Ovary (tissue), 3 donors: Measurements from ENCODE around the gene SERAC1.

Source experiments
- EP300 ChIP-seq: sonication (generic); formaldehyde crosslinking; IDR thresholded peaks from one replicate; pipeline ENCODE4 v1.6.1; 2017; ENCODE audit warnings: antibody characterized with exemption
- TF ChIP-seq, protein P1 (sequence below), 3 donors: fragments of 450-650 bp in 2 of 3; fragments of 200-600 bp in 1 of 3; IDR thresholded peaks; one replicate each; pipeline versions ENCODE4 v1.5.1 to v1.8.0; 2016 to 2022; ENCODE audit warnings: antibody characterized with exemption in 3 of 3, mild to moderate bottlenecking in 1 of 3
- donor health status: DM: no; HTN: no; CAD: no.

DNA sequence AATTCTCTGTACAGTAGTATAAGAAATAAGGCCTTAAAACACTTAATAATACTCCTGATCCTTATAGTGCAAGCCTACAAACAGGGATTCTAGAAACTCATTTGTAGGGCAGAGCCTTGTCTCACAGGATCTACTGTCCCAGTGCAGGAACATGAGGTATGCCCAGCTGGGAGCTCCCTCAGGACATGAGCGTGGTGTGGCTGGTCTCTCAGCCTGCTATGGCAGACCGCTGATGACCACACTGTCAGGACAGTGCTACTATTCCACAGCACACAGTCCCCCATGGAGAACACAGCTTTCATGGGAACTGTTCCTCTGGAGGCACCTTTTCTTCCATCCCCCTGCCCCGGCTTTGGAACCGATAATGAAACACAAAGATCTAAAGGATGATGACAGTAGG, 53.0 kb downstream of the SERAC1 start:
- TF ChIP-seq, protein P1, sequence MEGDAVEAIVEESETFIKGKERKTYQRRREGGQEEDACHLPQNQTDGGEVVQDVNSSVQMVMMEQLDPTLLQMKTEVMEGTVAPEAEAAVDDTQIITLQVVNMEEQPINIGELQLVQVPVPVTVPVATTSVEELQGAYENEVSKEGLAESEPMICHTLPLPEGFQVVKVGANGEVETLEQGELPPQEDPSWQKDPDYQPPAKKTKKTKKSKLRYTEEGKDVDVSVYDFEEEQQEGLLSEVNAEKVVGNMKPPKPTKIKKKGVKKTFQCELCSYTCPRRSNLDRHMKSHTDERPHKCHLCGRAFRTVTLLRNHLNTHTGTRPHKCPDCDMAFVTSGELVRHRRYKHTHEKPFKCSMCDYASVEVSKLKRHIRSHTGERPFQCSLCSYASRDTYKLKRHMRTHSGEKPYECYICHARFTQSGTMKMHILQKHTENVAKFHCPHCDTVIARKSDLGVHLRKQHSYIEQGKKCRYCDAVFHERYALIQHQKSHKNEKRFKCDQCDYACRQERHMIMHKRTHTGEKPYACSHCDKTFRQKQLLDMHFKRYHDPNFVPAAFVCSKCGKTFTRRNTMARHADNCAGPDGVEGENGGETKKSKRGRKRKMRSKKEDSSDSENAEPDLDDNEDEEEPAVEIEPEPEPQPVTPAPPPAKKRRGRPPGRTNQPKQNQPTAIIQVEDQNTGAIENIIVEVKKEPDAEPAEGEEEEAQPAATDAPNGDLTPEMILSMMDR (IDR thresholded peaks at IDR 0.05): no peak
- TF ChIP-seq EP300: no peak
